ENCODE results near the gene PARVG.

Gene PARVG

GRCh38 chr22:44144046-44144569 lies 36.6 kb upstream of the PARVG start:
- no peak overlapping the region for H3K4me3 ChIP-seq (ENCODE audit: low read depth, low read length)
- no peak for TF ChIP-seq CTCF (conservative IDR thresholded peaks at IDR 0.05; ENCODE audit: low read depth, low read length)
- DNase-seq (ENCODE audit: low read depth), result no peak

- H3K4me3 ChIP-seq (ENCODE audit: low read depth, low read length), result no peak overlapping the region
- DNase-seq (ENCODE audit: low read depth), result no peak
- no peak for TF ChIP-seq CTCF (conservative IDR thresholded peaks at IDR 0.05; ENCODE audit: low read depth, low read length)
These were observed 35.2 kb upstream of the PARVG start for GRCh38 chr22:44145544-44145943.

- DNase-seq (ENCODE audit: low read depth), result no peak
- no peak overlapping the region for H3K4me3 ChIP-seq (ENCODE audit: low read depth, low read length)
- no peak for TF ChIP-seq CTCF (conservative IDR thresholded peaks at IDR 0.05; ENCODE audit: low read depth, low read length)
These were observed 34.5 kb upstream of the PARVG start for GRCh38 chr22:44146088-44146861.

GRCh38 chr22:44147008-44147645 lies 33.6 kb upstream of the PARVG start:
- DNase-seq (ENCODE audit: low read depth), result no peak
- no peak for TF ChIP-seq CTCF (conservative IDR thresholded peaks at IDR 0.05; ENCODE audit: low read depth, low read length)
- H3K4me3 ChIP-seq (ENCODE audit: low read depth, low read length), result no peak overlapping the region

GRCh38 chr22:44147821-44148574 lies 32.7 kb upstream of the PARVG start:
- no peak for TF ChIP-seq CTCF (conservative IDR thresholded peaks at IDR 0.05; ENCODE audit: low read depth, low read length)
- peak; percentile 86 for DNase-seq (ENCODE audit: low read depth)
- no peak overlapping the region for H3K4me3 ChIP-seq (ENCODE audit: low read depth, low read length)

- H3K4me3 ChIP-seq (ENCODE audit: low read depth, low read length), result no peak overlapping the region
- DNase-seq (ENCODE audit: low read depth), result peak; percentile 78
- no peak for TF ChIP-seq CTCF (conservative IDR thresholded peaks at IDR 0.05; ENCODE audit: low read depth, low read length)
These were observed 29.0 kb upstream of the PARVG start for GRCh38 chr22:44151676-44152075.

All from choroid plexus epithelial cell (primary cell).